Gastroesophageal sphincter (tissue), 4 donors: Measurements from ENCODE around the gene LRRTM3. TPM values are rescaled to one million over a fixed set of nuclear protein-coding genes. Genes with fewer than 3 reads are reported as not detected.

ENCODE experiments used
- ATAC-seq: fragments of 150-250 bp; one replicate; pipeline ENCODE4 v1.9.1; 2016; ENCODE audit warnings: mild to moderate bottlenecking, moderate library complexity
- H3K27ac ChIP-seq, 4 donors: fragments of 200-600 bp; sonication (generic) in 3 of 4; 1 replicate in 3 of 4; 2 replicates in 1 of 4; pipeline ENCODE4 v1.5.1; 2016 to 2019
- H3K27me3 ChIP-seq: fragments of 200-600 bp; sonication (generic); one replicate; pipeline ENCODE4 v1.5.1; 2019
- H3K36me3 ChIP-seq, 2 donors: fragments of 200-600 bp; sonication (generic); one replicate each; pipeline ENCODE4 v1.5.1; 2019; ENCODE audit warnings: control low read depth in 1 of 2
- H3K4me1 ChIP-seq, 3 donors: fragments of 200-600 bp; sonication (generic); 1 replicate in 2 of 3; 2 replicates in 1 of 3; pipeline ENCODE4 v1.5.1; 2016 to 2019; ENCODE audit warnings: control low read depth in 2 of 3
- H3K4me3 ChIP-seq, 2 donors: fragments of 200-600 bp; sonication (generic); one replicate each; pipeline ENCODE4 v1.5.1; 2019; ENCODE audit warnings: mild to moderate bottlenecking in 1 of 2, moderate library complexity in 1 of 2
- H3K9me3 ChIP-seq, 3 donors: fragments of 200-600 bp; sonication (generic); one replicate each; pipeline ENCODE4 v1.5.1; 2017 to 2019; ENCODE audit warnings: control low read depth in 2 of 3
- CTCF ChIP-seq, 4 experiments: fragments of 200-600 bp in 2 of 4; fragments of 450-650 bp in 2 of 4; sonication (generic) in 1 of 4; IDR thresholded peaks; one replicate each; pipeline ENCODE4 v1.5.1; 2017 to 2019; ENCODE audit warnings: antibody characterized with exemption in 4 of 4, mild to moderate bottlenecking in 2 of 4, moderate library complexity in 2 of 4
- EP300 ChIP-seq: sonication (generic); formaldehyde crosslinking; IDR thresholded peaks from one replicate; pipeline ENCODE4 v1.6.1; 2017; ENCODE audit warnings: antibody characterized with exemption, mild to moderate bottlenecking
- POLR2A ChIP-seq, 2 donors: fragments of 450-650 bp; IDR thresholded peaks; one replicate each; pipeline ENCODE4 v1.6.1; 2017; ENCODE audit warnings: antibody characterized with exemption in 2 of 2, mild to moderate bottlenecking in 2 of 2, moderate library complexity in 1 of 2
- POLR2AphosphoS5 ChIP-seq: sonication (generic); formaldehyde crosslinking; IDR thresholded peaks from one replicate; pipeline ENCODE4 v1.6.1; 2017; ENCODE audit warnings: antibody characterized with exemption
- WGBS, 2 donors: methylation state at CpG; one replicate each; pipeline ENCODE4 v1.1.5; 2018; ENCODE audit warnings: low coverage in 1 of 2; 5-methylcytosine and 5-hydroxymethylcytosine counted together
- total RNA-seq, 4 donors: library from RNA; depleted of rRNA; stranded (reverse); fragments of >200 nt; gene quantifications; one replicate each; pipeline ENCODE4 v1.1.0, GENCODE V29; 2016

Gene LRRTM3
- total RNA-seq, 4 donors from 2014 or later: 0.16 to 0.35 (median 0.20) TPM; not detected in 1

- H3K4me1 ChIP-seq: peaks cover 0 to 21% (median 0%) of the 10 kb centered on the region in 3 donors
- ATAC-seq: no peak
- peak overlapping the region in 1 of 2 donors; percentile 1 for H3K4me3 ChIP-seq
Measured at GRCh38 chr10:66958466-66958865, 32.6 kb downstream of the LRRTM3 start.

GRCh38 chr10:66964946-66965345, 39.1 kb downstream of the LRRTM3 start:
- ATAC-seq: no peak
- no peaks in the 10 kb centered on the region for H3K9me3 ChIP-seq
- H3K36me3 ChIP-seq: no peaks in the 10 kb centered on the region
- no peaks in the 10 kb centered on the region for H3K27me3 ChIP-seq
- no peak overlapping the region for H3K27ac ChIP-seq
- WGBS, 2 donors: 51 to 86% methylated on average over 1 to 2 of the region's 4 CpGs
- TF ChIP-seq EP300 (no peak), POLR2AphosphoS5 (no peak), POLR2A (IDR thresholded peaks at IDR 0.05) (no peak), CTCF (IDR thresholded peaks at IDR 0.05) (no peak)
- no peak overlapping the region for H3K4me3 ChIP-seq
- no peaks in the 10 kb centered on the region for H3K4me1 ChIP-seq

More at GRCh38 chr10:66958466-66958865, 32.6 kb downstream of the LRRTM3 start:
- H3K36me3 ChIP-seq: no peaks in the 10 kb centered on the region
- H3K9me3 ChIP-seq: no peaks in the 10 kb centered on the region
- WGBS, 2 donors: 20 to 29% methylated on average over 2 of the region's 2 CpGs
- H3K27me3 ChIP-seq: no peaks in the 10 kb centered on the region
- TF ChIP-seq EP300: no peak
- no peak for TF ChIP-seq CTCF (IDR thresholded peaks at IDR 0.05)
- TF ChIP-seq POLR2A (IDR thresholded peaks at IDR 0.05): no peak
- H3K27ac ChIP-seq: no peak overlapping the region

GRCh38 chr10:66980246-66980815, 54.5 kb downstream of the LRRTM3 start:
- H3K4me3 ChIP-seq: no peak overlapping the region
- no peaks in the 10 kb centered on the region for H3K9me3 ChIP-seq
- TF ChIP-seq CTCF (IDR thresholded peaks at IDR 0.05) (no peak), POLR2A (IDR thresholded peaks at IDR 0.05) (no peak), EP300 (no peak), POLR2AphosphoS5 (no peak)
- 77 to 94% methylated on average over 3 to 4 of the region's 4 CpGs for WGBS, 2 donors
- H3K4me1 ChIP-seq: no peaks in the 10 kb centered on the region
- H3K36me3 ChIP-seq: no peaks in the 10 kb centered on the region
- ATAC-seq: no peak
- no peak overlapping the region for H3K27ac ChIP-seq
- H3K27me3 ChIP-seq: no peaks in the 10 kb centered on the region

- Histone ChIP-seq H3K27me3 (no peaks in the 10 kb centered on the region), H3K27ac (no peak overlapping the region), H3K36me3 (no peaks in the 10 kb centered on the region), H3K4me1 (no peaks in the 10 kb centered on the region), H3K9me3 (no peaks in the 10 kb centered on the region), H3K4me3 (no peak overlapping the region)
- no peak for ATAC-seq
- TF ChIP-seq POLR2A (IDR thresholded peaks at IDR 0.05) (no peak), CTCF (IDR thresholded peaks at IDR 0.05) (no peak), POLR2AphosphoS5 (no peak), EP300 (no peak)
- WGBS, 2 donors: 88 to 93% methylated on average over 3 of the region's 3 CpGs
Measured at GRCh38 chr10:66981361-66982052, 55.7 kb downstream of the LRRTM3 start.

- WGBS, 2 donors: 67 to 78% methylated on average over 1 of the region's 1 CpG
- Histone ChIP-seq H3K4me1 (no peaks in the 10 kb centered on the region), H3K9me3 (no peaks in the 10 kb centered on the region), H3K27ac (no peak overlapping the region), H3K27me3 (no peaks in the 10 kb centered on the region), H3K36me3 (no peaks in the 10 kb centered on the region), H3K4me3 (no peak overlapping the region)
- TF ChIP-seq EP300 (no peak), POLR2A (IDR thresholded peaks at IDR 0.05) (no peak), POLR2AphosphoS5 (no peak), CTCF (IDR thresholded peaks at IDR 0.05) (no peak)
- ATAC-seq: no peak
Measured at GRCh38 chr10:66982053-66982420, 56.2 kb downstream of the LRRTM3 start.
